Measurements from ENCODE around the gene PDPN.

PDPN gene

DNA sequence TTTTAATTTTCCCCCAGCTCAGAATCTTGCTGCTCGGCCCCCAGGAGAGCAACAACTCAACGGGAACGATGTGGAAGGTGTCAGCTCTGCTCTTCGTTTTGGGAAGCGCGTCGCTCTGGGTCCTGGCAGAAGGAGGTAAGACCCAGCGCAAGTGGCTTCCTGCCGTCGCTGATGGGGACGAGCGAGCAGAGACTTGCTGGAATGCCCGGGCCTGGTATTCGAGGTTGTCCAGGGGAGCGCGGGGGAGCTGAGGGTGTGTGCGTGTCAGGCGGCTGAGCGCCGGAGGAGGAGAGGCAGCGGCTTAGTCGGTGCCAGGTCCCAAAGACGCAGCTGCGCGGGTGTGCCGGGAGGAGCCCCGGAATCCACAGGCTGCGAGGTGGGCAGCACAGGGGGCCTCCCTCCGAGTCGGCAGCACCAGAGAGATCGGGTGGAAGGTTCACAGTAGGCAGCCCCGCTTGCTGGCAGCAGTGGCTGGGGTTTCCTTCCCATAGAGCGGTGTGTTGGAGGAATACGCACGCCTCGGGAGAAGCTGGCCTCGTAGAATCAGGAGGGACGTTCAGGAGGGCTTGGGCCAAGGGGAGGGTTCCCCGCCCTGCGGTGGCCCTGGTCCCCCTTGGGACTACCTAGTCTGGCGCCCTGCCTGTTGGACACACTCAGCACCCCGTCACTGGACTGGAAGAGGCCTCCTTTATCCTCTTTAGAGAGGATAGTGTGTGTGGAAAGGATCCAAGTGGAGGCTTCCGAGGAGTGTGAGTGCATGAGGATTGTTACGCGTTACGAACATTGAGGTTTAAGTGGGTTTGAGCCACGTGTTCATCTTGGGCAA lies 547 bp downstream of the PDPN start:
- TF ChIP-seq, protein P1, sequence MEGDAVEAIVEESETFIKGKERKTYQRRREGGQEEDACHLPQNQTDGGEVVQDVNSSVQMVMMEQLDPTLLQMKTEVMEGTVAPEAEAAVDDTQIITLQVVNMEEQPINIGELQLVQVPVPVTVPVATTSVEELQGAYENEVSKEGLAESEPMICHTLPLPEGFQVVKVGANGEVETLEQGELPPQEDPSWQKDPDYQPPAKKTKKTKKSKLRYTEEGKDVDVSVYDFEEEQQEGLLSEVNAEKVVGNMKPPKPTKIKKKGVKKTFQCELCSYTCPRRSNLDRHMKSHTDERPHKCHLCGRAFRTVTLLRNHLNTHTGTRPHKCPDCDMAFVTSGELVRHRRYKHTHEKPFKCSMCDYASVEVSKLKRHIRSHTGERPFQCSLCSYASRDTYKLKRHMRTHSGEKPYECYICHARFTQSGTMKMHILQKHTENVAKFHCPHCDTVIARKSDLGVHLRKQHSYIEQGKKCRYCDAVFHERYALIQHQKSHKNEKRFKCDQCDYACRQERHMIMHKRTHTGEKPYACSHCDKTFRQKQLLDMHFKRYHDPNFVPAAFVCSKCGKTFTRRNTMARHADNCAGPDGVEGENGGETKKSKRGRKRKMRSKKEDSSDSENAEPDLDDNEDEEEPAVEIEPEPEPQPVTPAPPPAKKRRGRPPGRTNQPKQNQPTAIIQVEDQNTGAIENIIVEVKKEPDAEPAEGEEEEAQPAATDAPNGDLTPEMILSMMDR (IDR thresholded peaks at IDR 0.05; ENCODE audit: extremely low read depth, insufficient read depth, missing control alignments): no peak
- peak; percentile 16 for DNase-seq (ENCODE audit: low spot score)
- in situ Hi-C loops (cut with MboI; ENCODE audit: low pct_unique_long_range_greater_than_20kb, low sequenced_read_pairs, unreplicated experiment): no loop called here

DNA sequence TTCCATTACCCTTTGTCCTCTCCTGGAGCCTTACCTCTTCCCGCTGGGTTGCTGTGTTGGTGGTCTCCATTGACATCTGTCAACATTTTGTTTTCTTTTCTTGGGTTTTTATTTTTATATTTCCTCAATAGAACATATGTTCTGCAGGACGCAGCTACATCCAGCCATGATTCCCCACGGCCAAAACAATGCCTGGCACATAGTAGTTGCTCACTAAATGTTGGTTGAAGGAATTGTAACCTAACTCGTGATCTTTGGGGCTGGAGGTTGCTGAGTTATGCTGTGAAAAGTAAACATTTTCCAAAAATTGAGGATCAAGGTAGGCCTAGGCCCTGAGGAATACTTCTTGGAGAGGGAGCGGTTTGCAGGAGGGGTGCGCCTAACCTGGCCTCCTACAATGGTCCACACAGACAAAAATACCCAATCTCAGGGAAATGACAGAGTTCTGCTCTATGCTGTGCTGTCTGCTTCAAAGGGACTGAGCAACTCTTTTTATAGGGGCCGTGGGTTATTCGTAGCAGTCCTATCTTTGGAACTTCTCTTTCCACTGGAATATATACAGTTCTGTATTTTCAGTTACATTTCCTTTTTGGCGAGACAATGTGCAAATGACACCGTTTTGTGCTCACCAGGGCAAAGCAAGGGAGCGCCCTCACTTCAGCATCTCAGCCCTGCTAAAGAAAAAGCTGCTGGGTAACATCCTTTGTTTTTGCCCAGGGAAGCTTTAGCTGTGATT lies 1.4 kb downstream of the PDPN start:
- in situ Hi-C loops (cut with MboI; ENCODE audit: low pct_unique_long_range_greater_than_20kb, low sequenced_read_pairs, unreplicated experiment): no loop called here
- no peak for DNase-seq (ENCODE audit: low spot score)
- TF ChIP-seq, protein P1 (IDR thresholded peaks at IDR 0.05; ENCODE audit: extremely low read depth, insufficient read depth, missing control alignments): no peak

DNA sequence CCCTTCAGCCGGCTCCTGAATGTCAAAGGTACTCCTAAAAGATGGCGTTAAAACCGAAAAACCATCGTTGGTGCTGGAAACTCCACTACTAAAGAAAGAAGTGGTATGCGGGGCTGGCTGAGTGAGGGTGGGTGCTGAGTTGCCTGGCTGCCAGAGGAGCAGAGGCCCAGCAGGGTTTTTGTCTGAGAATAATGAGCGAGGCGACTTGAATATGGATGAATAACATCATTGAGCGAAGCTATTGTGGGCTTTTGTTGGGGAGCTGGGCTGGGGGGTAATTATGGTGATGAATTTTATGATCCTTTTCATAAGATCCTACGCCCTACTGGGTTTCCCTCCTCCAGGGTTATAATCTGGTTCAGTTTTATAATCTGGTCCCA lies 2.0 kb downstream of the PDPN start:
- TF ChIP-seq, protein P1 (IDR thresholded peaks at IDR 0.05; ENCODE audit: extremely low read depth, insufficient read depth, missing control alignments): no peak
- DNase-seq (ENCODE audit: low spot score): no peak
- in situ Hi-C loops (cut with MboI; ENCODE audit: low pct_unique_long_range_greater_than_20kb, low sequenced_read_pairs, unreplicated experiment): no loop called here

DNA sequence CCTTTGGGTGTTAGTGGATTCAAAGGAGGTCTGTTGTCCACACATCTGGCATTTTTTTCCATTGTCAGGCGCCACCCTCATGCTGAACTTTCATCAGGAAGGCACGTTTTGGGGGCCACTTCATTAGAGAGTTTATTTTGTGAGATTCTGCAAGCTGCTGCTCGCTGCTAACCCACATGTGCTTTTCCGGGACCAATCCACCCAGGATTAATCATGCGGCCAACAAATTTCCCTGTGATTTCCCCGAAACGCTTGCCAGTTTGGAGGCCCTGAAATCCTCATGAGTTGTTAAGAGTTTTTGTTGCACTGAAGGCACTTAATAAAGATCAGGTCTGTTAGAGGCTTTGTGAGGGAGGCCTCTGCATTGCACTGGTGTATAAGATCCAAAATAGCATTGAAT lies 2.4 kb downstream of the PDPN start:
- in situ Hi-C loops (cut with MboI; ENCODE audit: low pct_unique_long_range_greater_than_20kb, low sequenced_read_pairs, unreplicated experiment): no loop called here
- no peak for DNase-seq (ENCODE audit: low spot score)
- TF ChIP-seq, protein P1 (IDR thresholded peaks at IDR 0.05; ENCODE audit: extremely low read depth, insufficient read depth, missing control alignments): no peak

DNA sequence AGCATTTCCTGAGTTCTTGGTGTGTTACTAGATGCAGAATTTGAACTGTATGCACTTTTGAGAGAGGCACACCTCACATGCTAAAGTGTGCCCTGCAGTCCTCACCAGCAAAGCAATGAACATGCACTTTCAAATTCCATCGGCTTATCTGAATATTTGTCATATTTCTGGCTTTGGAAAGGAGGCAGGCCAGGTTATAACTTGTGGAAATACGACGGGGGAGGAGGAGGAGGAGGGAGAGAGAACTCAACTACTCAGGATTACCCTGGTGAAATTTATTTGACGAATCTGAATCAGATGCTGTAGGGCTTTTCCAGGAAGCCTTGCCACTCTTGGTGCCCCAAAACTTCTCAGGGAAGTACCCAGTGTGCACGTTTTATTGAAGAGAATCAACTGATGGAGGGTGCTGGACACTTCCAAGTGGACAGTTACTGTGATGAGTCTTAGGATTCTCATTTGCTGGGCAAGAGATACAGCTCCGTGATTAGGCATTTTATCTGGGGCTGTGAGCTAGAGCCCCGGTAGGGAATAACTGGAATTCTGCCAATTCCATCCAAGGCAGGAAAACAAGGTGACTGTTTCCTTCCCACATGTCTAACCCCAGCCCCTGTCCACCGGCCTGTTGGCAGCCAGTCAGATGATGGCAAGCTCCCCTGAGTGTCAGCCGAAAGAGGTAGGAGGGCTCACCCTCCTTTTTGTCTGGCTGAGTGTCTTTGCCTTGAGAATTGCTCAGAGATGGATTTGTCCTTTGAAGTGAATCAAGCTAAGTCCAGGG lies 3.8 kb downstream of the PDPN start:
- in situ Hi-C loops (cut with MboI; ENCODE audit: low pct_unique_long_range_greater_than_20kb, low sequenced_read_pairs, unreplicated experiment): no loop called here
- no peak for DNase-seq (ENCODE audit: low spot score)
- TF ChIP-seq, protein P1 (IDR thresholded peaks at IDR 0.05; ENCODE audit: extremely low read depth, insufficient read depth, missing control alignments): no peak

All from GM13977 (cell line).